Cerebellar cortex (tissue), 1 donor: Measurements from ENCODE around the gene CCL13.
A peak's percentile ranks its signal among the peaks of the same experiment; 100 is the strongest.
"Not testable (repeated sequence)": the region's sequence is repeated elsewhere in the genome, so short reads cannot be mapped to it uniquely, and the experiment has no call there.

Source experiments
- DNase-seq: peaks from one replicate; pipeline ENCODE4 v3.0.0-alpha.2; 2015; ENCODE audit warnings: low spot score

CCL13 gene

GRCh38 chr17:34356194-34356593, at the start of gene CCL13:
Gene CCL13, plus strand, starts transcription at chr17:34356480. Its CDS starts 47 bp downstream, at chr17:34356527.
- no peak for DNase-seq

DNA sequence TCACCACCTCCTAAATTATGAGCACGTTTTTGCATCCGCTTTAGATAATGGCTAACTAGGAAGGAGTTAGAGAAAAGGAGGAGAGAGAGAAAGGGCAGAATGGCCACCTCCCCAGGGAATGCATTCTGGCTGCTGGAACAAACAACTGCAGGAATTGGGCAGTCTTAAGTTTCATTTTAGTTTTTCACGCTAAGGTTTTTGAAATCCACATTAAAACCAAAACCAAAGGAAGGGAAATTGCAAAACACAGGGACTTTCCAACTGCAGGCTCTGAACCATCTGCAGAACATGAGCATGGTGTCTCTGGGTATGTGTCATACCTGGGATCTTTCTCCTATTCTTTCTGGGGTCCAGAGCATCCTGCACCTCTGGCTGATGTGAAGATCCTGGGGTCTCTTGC, 49.2 kb upstream of the CCL13 start:
- no peak for DNase-seq

DNA sequence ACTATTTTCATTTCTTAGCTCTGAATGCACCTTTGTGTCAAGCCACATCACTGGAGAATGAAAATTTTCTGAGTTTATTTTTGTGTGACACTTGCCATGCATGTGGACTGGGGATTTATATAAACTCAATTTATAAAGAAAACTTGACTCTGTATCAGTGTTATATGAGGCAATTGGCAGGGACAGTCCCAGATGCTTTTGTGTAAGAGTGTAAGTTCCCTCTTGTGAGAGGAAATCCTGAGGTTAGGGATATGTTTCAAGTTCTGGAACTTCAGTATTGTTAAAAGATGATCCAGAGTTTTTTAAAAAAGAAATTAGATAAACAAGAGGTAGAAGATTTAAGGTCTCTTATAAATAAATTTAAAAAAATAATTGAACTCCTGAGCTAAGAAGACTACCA, 47.9 kb upstream of the CCL13 start:
- DNase-seq, result no peak

GRCh38 chr17:34311291-34311690, 45.0 kb upstream of the CCL13 start:
- no peak for DNase-seq

GRCh38 chr17:34312080-34312479, 44.2 kb upstream of the CCL13 start:
- DNase-seq, result no peak

DNA sequence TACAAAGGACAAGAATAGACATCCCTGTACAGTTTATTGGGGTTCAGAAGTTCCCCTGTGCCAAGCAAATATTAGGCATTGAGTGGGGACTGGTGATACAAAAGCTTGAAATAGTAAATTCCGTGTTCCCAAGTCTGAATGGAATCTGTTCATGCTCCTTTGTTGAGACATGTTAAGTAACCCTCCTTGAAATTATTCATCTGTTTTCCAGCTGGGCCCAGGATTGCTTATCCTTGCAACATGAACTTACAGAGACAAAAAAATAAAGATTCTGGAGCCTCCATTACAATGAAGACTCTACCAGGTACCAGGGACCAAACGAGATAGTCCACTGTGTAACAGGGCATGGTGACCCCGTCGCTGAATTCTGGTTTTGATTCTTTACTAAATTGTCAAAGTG, 43.1 kb upstream of the CCL13 start:
- DNase-seq, result no peak

- DNase-seq, result no peak
Measured at GRCh38 chr17:34314279-34314678, 42.0 kb upstream of the CCL13 start.

DNA sequence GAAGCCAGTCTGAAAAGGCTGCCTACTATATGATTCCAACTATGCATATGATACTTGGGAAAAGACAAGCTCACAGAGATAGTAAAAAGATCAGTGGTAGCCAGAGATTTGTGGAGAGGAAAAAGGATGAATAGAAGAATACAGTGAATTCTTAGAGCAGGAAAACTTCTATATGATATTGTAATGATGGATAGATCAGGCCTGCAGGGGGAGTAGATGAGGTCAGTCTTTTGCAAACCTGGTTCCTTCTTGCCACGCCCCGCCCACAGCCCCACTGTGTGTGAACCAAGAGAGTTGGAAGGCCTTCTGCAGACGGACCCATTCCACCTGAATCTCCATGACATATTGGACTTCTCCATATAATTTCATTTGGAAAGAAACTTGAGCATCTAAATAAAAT, 37.8 kb upstream of the CCL13 start:
- peak; percentile 5 for DNase-seq

DNA sequence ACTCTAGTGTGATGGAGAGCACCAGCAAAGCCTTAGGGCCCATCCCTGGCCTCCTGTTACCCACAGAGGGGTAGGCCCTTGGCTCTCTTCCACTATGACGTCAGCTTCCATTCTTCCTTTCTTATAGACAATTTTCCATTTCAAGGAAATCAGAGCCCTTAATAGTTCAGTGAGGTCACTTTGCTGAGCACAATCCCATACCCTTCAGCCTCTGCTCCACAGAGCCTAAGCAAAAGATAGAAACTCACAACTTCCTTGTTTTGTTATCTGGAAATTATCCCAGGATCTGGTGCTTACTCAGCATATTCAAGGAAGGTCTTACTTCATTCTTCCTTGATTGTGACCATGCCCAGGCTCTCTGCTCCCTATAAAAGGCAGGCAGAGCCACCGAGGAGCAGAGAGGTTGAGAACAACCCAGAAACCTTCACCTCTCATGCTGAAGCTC, 37.2 kb upstream of the CCL13 start, which contains the start of gene CCL8:
TSS of gene CCL8 (plus strand) at position 397 of the 445 bp plus-strand sequence. CDS start 67 bp downstream, outside the sequence.
- DNase-seq, result no peak

DNA sequence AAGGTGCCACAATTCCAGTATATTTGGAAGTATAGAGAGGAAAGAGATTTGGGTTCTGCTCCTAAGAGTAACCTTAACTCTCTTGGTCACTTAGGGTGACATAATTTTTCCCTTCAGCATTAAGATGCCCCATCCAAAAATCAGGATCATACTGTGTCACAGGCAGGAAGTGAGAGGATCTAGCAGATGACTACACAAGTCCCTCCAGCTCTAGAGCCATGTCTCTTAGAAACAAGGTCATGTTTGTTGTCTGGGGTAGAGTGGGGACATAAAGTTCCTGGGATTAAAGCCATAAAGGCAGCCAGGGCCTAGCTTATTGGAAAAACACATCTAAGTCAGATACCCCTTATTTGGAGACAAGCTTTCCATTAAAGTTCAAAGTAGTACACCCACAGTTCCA, 34.3 kb upstream of the CCL13 start:
- DNase-seq, result no peak

DNA sequence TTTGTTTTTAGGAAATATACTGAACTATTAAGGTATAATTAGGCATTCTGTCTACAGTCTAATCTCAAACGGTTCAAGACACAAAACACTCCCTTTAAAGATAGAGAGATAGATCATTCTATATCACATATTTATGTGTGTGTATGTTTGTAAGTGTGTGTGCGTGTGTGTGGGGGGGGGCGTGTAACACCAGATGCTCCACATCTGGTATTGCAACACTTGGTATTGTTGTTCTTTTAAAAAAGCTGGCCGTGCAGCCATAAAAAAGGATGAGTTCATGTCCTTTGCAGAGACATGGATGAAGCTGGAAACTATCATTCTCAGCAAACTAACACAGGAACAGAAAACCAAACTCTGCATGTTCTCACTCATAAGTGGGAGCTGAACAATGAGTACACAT, 28.7 kb upstream of the CCL13 start:
- not testable (repeated sequence) for DNase-seq

GRCh38 chr17:34337701-34338100, 18.6 kb upstream of the CCL13 start:
- no peak for DNase-seq

DNA sequence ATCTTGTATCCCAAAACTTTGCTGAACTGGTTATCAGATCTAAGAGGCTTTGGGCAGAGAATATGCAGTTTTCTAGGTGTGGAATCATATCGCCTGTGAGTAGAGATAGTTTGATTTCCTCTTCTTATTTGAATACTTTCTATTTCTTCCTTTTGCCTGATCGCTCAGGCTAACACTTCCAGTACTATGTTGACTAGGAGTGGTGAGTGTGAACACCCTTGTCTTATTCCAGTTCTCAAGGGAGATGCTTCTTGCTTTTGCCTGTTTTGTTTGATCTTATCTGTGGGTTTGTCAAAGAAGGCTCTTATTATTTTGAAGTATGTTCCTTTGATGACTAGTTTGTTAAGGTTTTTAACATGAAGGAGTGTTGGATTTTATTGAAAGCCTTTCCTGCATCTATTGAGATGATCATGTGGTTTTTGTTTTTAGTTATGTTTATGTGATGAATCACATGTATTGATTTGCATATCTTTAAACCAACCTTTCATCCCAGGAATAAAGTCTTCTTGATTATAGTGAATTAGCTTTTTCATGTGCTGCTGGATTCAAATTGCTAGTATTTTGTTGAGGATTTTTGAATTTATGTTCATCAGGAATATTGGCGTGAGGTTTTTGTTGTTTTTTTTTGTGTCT, 17.0 kb upstream of the CCL13 start:
- no peak for DNase-seq

DNA sequence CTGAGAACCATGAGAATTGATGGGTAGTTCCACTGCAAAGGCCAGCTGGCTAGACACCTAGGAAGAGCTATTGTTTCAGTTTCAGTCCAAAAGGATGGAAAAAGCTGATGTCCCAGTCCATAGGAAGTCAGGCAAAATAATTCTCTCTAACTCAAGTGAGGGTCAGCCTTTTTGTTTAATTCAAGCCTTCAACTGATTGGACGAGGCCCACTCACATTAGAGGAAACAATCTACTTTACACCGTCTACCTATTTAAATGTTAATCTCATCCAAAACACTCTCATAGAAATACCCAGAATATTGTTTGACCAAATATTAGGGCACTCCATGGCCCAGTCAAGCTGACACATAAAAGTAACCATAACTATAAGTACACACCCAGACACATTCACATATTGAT, 14.4 kb upstream of the CCL13 start:
- no peak for DNase-seq

DNA sequence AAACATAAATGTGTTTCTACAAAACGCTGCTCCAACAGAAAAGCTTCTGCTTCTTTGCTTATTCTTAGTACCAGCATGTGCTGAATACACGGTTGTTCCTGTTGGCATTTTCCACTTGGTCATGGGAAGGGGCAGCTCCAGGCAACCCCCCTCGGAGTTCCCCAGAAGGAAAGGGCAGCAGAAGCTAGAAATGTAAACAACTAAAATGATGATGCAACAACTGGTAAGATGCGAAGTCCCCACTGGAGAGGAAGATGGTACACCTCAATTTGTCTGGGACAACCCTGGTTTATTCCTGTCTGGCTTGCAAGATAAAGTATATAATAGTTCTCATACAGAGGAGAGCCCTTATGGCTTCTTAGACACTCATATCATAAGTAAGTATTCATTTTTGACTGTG, 9.2 kb upstream of the CCL13 start:
- DNase-seq, result no peak

DNA sequence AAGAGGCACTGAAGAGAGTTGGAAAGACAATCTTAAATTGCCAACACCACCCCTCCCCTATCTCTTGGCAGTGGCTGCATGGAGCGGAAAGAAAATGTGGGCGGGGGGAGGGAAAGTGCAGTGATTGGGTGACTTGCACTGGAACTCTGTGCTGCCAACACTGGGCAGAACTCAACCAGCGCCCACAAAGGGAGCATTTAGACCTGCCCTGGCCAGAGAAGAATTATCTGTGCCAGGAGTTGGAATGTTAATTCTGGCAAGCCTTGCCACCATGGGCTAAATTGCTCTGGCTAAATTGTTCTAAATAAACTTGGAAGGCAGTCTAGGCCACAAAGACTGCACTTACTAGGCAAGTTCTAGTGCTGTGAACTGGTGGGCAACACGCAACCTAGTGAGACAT, 6.5 kb upstream of the CCL13 start:
- DNase-seq, result no peak

DNA sequence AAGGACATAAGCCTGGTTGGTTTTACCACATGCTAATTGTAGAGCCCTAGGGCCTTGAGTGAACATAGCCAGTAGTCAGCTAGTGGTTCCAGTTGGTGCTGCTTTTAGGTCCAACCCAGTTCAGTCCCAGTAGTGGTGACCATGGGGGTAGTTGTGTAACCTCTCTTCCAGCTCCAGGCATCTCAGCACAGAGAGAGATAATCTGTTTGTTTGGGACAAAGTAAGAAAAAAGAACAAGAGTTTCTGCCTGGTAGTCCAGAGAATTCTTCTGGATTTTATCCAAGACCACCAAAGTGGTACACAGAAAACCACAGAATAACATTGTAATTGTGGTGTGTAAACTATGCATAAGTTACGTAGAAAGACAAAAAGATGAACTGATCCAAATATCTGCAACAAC, 5.2 kb upstream of the CCL13 start:
- no peak for DNase-seq

GRCh38 chr17:34352191-34352590, 4.1 kb upstream of the CCL13 start:
- DNase-seq, result no peak

DNA sequence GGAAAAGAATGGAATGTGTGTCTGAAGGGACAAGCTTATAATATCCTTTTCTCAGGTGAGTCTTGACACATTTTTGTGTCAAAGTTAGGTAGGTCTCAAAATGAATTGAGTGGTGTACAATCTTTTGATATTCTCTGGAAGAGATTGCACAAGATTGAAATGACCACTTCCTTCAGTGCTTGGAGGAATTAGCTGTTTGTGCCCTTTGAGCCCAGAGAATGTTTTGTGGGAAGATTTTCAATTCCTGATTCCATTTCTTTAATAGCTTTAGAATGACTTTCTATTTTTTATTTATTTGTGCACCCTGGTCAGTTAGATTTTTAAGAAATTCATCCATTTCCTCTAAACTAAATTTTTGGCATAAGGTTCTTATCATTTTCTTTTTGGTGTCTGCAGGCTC, 1.6 kb upstream of the CCL13 start:
- no peak for DNase-seq

DNA sequence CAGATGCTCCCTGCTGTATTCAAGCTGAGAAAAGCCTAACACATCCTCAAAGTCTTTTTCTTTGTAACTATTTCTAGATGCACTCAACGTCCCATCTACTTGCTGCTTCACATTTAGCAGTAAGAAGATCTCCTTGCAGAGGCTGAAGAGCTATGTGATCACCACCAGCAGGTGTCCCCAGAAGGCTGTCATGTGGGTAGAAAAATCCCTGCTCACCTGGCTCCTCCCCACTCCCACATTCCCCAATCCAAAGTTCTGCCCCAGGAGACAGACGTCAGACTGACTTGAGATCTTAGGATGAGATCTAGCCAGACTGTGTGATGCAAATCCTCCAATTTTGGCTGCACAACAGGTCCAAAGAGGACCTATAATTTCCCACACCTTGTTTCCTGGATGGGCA, 1.1 kb downstream of the CCL13 start:
- no peak for DNase-seq

GRCh38 chr17:34358631-34359030, 2.4 kb downstream of the CCL13 start:
- no peak for DNase-seq

DNA sequence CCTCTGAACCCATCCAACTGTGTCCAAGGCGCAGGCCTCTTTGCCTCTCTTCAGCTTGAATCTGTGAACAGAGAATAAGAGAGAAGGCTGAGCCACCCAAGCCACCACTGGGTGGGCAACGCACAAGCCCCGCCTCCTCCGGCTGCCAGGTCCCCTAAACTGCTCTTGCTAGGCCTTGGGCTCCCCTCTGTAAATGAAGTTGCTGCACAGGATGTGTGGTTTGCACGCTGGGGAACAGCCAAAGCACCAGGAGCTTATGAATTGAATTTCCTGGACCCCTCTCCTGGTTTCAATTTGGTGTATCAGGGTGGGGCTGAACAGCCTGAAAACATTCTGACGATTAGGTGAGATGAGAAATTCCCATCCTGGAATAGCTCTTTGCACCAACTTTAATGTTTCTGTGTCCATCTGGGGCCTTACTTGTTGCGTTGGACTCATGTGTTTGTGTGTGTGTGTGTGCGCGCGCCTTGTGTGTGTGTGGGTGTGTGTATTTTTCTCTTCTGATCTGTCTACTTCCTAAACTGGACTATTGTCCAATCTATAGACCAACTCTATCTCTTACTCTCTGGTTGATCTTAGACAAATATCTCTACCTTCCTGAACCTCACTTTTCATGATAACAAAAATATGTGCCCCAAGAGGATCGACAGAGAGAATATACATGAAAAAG, 4.5 kb downstream of the CCL13 start:
- no peak for DNase-seq

- DNase-seq, result peak; percentile 83
Measured at GRCh38 chr17:34361478-34362061, 5.3 kb downstream of the CCL13 start.
